ENCODE results near the gene BMP2.

BMP2 gene

GRCh38 chr20:6767536-6768227, at the start of gene BMP2:
BMP2 (plus strand) TSS chr20:6767686; CDS start chr20:6770127, 2,441 bp downstream.
- DNase-seq = no peak

GRCh38 chr20:6718662-6719368, 48.7 kb upstream of the BMP2 start:
- DNase-seq = no peak

GRCh38 chr20:6719369-6719721, 48.1 kb upstream of the BMP2 start:
- no peak for DNase-seq

- DNase-seq = no peak
Observed at GRCh38 chr20:6726761-6727160, 40.7 kb upstream of the BMP2 start.

- DNase-seq = no peak
Observed at GRCh38 chr20:6730672-6731328, 36.7 kb upstream of the BMP2 start.

- no peak for DNase-seq
Observed at GRCh38 chr20:6732001-6732447, 35.5 kb upstream of the BMP2 start.

- DNase-seq = no peak
Observed at GRCh38 chr20:6732851-6733250, 34.6 kb upstream of the BMP2 start.

- DNase-seq = no peak
Observed at GRCh38 chr20:6733965-6734364, 33.5 kb upstream of the BMP2 start.

GRCh38 chr20:6735942-6736845, 31.3 kb upstream of the BMP2 start:
- no peak for DNase-seq

- DNase-seq = no peak
Observed at GRCh38 chr20:6739406-6739805, 28.1 kb upstream of the BMP2 start.

- DNase-seq = no peak
Observed at GRCh38 chr20:6740096-6740495, 27.4 kb upstream of the BMP2 start.

- DNase-seq = no peak
Observed at GRCh38 chr20:6744180-6744579, 23.3 kb upstream of the BMP2 start.

- no peak for DNase-seq
Observed at GRCh38 chr20:6744805-6745204, 22.7 kb upstream of the BMP2 start.

GRCh38 chr20:6746901-6747609, 20.4 kb upstream of the BMP2 start:
- no peak for DNase-seq

- no peak for DNase-seq
Observed at GRCh38 chr20:6750438-6750837, 17.0 kb upstream of the BMP2 start.

- DNase-seq = no peak
Observed at GRCh38 chr20:6756693-6757595, 10.5 kb upstream of the BMP2 start.

- DNase-seq = no peak
Observed at GRCh38 chr20:6764619-6765018, 2.9 kb upstream of the BMP2 start.

GRCh38 chr20:6765469-6766058, 1.9 kb upstream of the BMP2 start:
- DNase-seq = no peak

- DNase-seq = no peak
Observed at GRCh38 chr20:6766433-6766832, 1.1 kb upstream of the BMP2 start.

- DNase-seq = no peak
Observed at GRCh38 chr20:6767126-6767535, 355 bp upstream of the BMP2 start.
